GM12878 (cell line): Measurements from ENCODE around the gene ASTL. TPM values are rescaled to one million over a fixed set of nuclear protein-coding genes. Genes with fewer than 3 reads are reported as not detected.

Experiments used
- E2F4 ChIP-seq: IDR thresholded peaks from 2 replicates; pipeline ENCODE4 v1.6.1; 2012; ENCODE audit warnings: low read depth, low read length, improper control_type of control experiment
- ETV6 ChIP-seq, 2 experiments: fragments of 450-650 bp in 1 of 2; IDR thresholded peaks in 1 of 2; conservative IDR thresholded peaks in 1 of 2; 2 replicates each; pipeline ENCODE4 v1.6.1; 2014; ENCODE audit warnings: antibody characterized with exemption in 1 of 2, borderline replicate concordance in 1 of 2, low read depth in 1 of 2, mild to moderate bottlenecking in 1 of 2, moderate library complexity in 1 of 2
- IKZF1 ChIP-seq: fragments of 450-650 bp; conservative IDR thresholded peaks from 2 replicates; pipeline ENCODE4 v1.6.1; 2017; ENCODE audit warnings: antibody characterized with exemption, mild to moderate bottlenecking
- LARP7 ChIP-seq: fragments of 450-650 bp; IDR thresholded peaks from 2 replicates; pipeline ENCODE4 v1.6.1; 2017; ENCODE audit warnings: mild to moderate bottlenecking
- NR2F1 ChIP-seq: fragments of 450-650 bp; conservative IDR thresholded peaks from 2 replicates; pipeline ENCODE4 v1.6.1; 2017; ENCODE audit warnings: mild to moderate bottlenecking
- PAX5 ChIP-seq: IDR thresholded peaks from 2 replicates; pipeline ENCODE4 v1.6.1; 2011; ENCODE audit warnings: low read depth, low read length, borderline replicate concordance
- PAX8 ChIP-seq: fragments of 450-650 bp; IDR thresholded peaks from 2 replicates; pipeline ENCODE4 v1.6.1; 2017; ENCODE audit warnings: mild to moderate bottlenecking, moderate library complexity
- SMAD1 ChIP-seq: fragments of 450-650 bp; IDR thresholded peaks from 2 replicates; pipeline ENCODE4 v1.6.1; 2018; ENCODE audit warnings: mild to moderate bottlenecking, low read depth; ENCODE audit not compliant: partially characterized antibody
- polyA plus RNA-seq, 11 experiments: library from polyadenylated mRNA; depleted of rRNA in 4 of 11; unstranded in 6 of 11; stranded (reverse) in 5 of 11; fragments of >200 nt; fragmentation: Nextera tagmentation in 4 of 11; fragmentation: Illumina TruSeq in 1 of 11; extraction: Ambion mirVana in 4 of 11; extraction: Trizol in 1 of 11; gene quantifications; 1 replicate in 1 of 11; 2 replicates in 10 of 11; pipeline versions ENCODE4 v1.2.1 to v1.2.3, GENCODE V29; 2011 to 2016; ENCODE audit warnings: inconsistent platforms in 2 of 11, missing spikeins in 2 of 11, low read depth in 1 of 11
- total RNA-seq, 4 experiments: library from RNA; depleted of rRNA in 3 of 4; stranded (reverse); fragments of >200 nt in 3 of 4; fragmentation: Illumina TruSeq in 1 of 4; extraction: Trizol in 1 of 4; gene quantifications; 2 replicates each; pipeline versions ENCODE4 v1.2.1 to v1.2.3, GENCODE V29; 2013 to 2021
- TF ChIP-seq, protein P1 (sequence below): fragments of 450-650 bp; formaldehyde crosslinking; IDR thresholded peaks from 2 replicates; pipeline ENCODE4 v1.4.0; 2022; ENCODE audit warnings: mild to moderate bottlenecking, moderate library complexity

ASTL gene
- total and polyA plus RNA-seq, 10 of the 15 experiments (the other 5 are each of a cell fraction or from before 2014, with no cell fraction given), result 0.18 to 1.0 (median 0.38) TPM; not detected in 4

DNA sequence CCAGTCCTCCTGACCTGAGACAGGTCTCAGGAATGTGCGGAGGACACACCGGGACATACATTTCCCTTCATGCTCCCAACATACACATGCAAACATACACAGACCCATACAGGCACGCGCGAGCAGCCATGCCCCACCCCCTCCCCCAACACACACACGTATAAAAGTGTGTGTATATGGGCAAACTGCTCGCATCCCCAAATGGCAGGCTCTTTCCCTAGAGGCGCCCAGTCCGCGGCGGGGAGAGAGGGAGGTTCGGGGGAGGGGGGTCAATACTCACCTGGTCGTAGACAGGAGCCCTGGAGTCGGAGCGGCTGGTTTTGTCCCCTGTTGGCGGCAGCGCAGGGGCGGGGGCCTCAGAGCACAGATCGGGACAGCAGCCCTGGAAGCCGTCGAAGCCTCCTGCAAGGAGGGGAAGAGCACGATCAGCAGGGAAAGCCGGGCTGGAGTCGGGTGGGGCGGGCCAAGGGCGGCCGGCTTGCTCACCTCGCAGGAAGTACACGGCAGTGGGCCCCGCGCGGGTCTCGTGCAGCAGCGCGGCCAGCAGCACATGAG lies 6.3 kb upstream of the ASTL start (continued):
- TF ChIP-seq PAX8, result no peak
- no peak for TF ChIP-seq E2F4
- TF ChIP-seq, protein P1, sequence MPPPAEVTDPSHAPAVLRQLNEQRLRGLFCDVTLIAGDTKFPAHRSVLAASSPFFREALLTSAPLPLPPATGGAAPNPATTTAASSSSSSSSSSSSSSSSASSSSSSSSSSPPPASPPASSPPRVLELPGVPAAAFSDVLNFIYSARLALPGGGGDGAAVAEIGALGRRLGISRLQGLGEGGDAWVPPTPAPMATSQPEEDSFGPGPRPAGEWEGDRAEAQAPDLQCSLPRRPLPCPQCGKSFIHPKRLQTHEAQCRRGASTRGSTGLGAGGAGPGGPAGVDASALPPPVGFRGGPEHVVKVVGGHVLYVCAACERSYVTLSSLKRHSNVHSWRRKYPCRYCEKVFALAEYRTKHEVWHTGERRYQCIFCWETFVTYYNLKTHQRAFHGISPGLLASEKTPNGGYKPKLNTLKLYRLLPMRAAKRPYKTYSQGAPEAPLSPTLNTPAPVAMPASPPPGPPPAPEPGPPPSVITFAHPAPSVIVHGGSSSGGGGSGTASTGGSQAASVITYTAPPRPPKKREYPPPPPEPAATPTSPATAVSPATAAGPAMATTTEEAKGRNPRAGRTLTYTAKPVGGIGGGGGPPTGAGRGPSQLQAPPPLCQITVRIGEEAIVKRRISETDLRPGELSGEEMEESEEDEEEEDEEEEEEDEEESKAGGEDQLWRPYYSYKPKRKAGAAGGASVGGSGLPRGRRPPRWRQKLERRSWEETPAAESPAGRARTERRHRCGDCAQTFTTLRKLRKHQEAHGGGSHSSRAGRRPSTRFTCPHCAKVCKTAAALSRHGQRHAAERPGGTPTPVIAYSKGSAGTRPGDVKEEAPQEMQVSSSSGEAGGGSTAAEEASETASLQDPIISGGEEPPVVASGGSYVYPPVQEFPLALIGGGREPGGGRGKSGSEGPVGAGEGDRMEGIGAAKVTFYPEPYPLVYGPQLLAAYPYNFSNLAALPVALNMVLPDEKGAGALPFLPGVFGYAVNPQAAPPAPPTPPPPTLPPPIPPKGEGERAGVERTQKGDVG (CRISPR knock-in tag), result no peak
- peak; percentile 98 for TF ChIP-seq SMAD1
- TF ChIP-seq PAX5, result no peak
- no peak for TF ChIP-seq ETV6 (conservative IDR thresholded peaks at IDR 0.05 in 1 of 2, IDR thresholded peaks at IDR 0.05 in 1 of 2; ENCODE audit: borderline replicate concordance in 1 of 2, low read depth in 1 of 2)
- no peak for TF ChIP-seq IKZF1
- no peak for TF ChIP-seq LARP7
- TF ChIP-seq NR2F1, result no peak
- TF ChIP-seq, all 136 proteins: peak for 14
